HepG2 (cell line): ENCODE results near the gene ACSL6. TPM values are rescaled to one million over a fixed set of nuclear protein-coding genes. Genes with fewer than 3 reads are reported as not detected.

Source experiments
- ATAC-seq: fragments of 200-7000 bp; cut with Tn5 transposase; 3 replicates; pipeline ENCODE4 v1.9.1; 2020; ENCODE audit warnings: mild to moderate bottlenecking, moderate library complexity
- BruUV-seq: library from RNA; stranded (reverse); fragments of 400-500 nt; replicated peaks from 2 replicates; lab custom pipeline; 2021; lab: Mats Ljungman, UMichigan
- CTCF ChIA-PET: fragments of 300-600 bp; formaldehyde crosslinking; extraction: SDS; loops from one replicate; lab custom pipeline; 2021; ENCODE audit warnings: low total read pairs, inconsistent platforms, low intra/inter-chr PET ratio; lab: Yijun Ruan, JAX
- POLR2A ChIA-PET: fragments of 350-600 bp; sonication (Branson Sonifier 250); formaldehyde crosslinking; loops from one replicate; lab custom pipeline; 2020; ENCODE audit warnings: antibody characterized with exemption, inconsistent platforms; lab: Yijun Ruan, JAX
- DNase-seq: peaks from one replicate; pipeline ENCODE4 v3.0.0-alpha.2; 2015; ENCODE audit warnings: low spot score
- FAIRE-seq: peaks from 3 replicates; lab custom pipeline; 2011; peaks lifted over from hg19 to GRCh38; lab: Jason Lieb, UNC
- H2AFZ ChIP-seq: one replicate; pipeline ENCODE4 v1.6.1; 2011; ENCODE audit warnings: low read length, inconsistent platforms
- H3K27ac ChIP-seq: fragments of 300-600 bp; 3 replicates; pipeline ENCODE4 v1.8.0; 2011; ENCODE audit warnings: mixed run types, mild to moderate bottlenecking, mixed read lengths, low read length, inconsistent platforms; ENCODE audit not compliant: insufficient read depth; ENCODE audit errors: extremely low read length
- H3K27me3 ChIP-seq, 2 experiments: fragments of 200-600 bp in 1 of 2; 2 replicates in 1 of 2; 3 replicates in 1 of 2; pipeline versions ENCODE4 v1.6.0 to v1.8.0; 2011; ENCODE audit warnings: low read length in 2 of 2, mild to moderate bottlenecking in 2 of 2, moderate library complexity in 2 of 2, inconsistent platforms in 1 of 2; ENCODE audit not compliant: insufficient read depth in 2 of 2, control insufficient read depth in 1 of 2
- H3K36me3 ChIP-seq, 2 experiments: fragments of 200-600 bp in 1 of 2; replicated peaks in 1 of 2; 2 replicates in 1 of 2; 3 replicates in 1 of 2; pipeline versions ENCODE4 v1.5.1 to v1.8.0; 2011; ENCODE audit warnings: low read length in 2 of 2, inconsistent platforms in 1 of 2; ENCODE audit not compliant: insufficient read depth in 2 of 2, control insufficient read depth in 1 of 2
- H3K4me1 ChIP-seq: 2 replicates; pipeline ENCODE4 v1.5.1; 2012; ENCODE audit warnings: low read length, inconsistent platforms; ENCODE audit not compliant: insufficient read depth
- H3K4me2 ChIP-seq: 2 replicates; pipeline ENCODE4 v1.6.0; 2011; ENCODE audit warnings: low read depth, low read length, inconsistent platforms
- H3K4me3 ChIP-seq, 3 experiments: fragments of 200-600 bp in 1 of 3; sonication (generic), shearing (Covaris generic) in 1 of 3; replicated peaks in 1 of 3; 2 replicates each; pipeline ENCODE4 v1.5.1; 2011 to 2016; ENCODE audit warnings: low read length in 3 of 3, inconsistent platforms in 2 of 3, low read depth in 2 of 3, mild to moderate bottlenecking in 2 of 3, control low read depth in 1 of 3, mixed read lengths in 1 of 3; ENCODE audit not compliant: insufficient read depth in 1 of 3
- H3K79me2 ChIP-seq: one replicate; pipeline ENCODE4 v1.6.1; 2011; ENCODE audit warnings: low read length, inconsistent platforms; ENCODE audit not compliant: insufficient read depth
- H3K9ac ChIP-seq: 2 replicates; pipeline ENCODE4 v1.6.0; 2011; ENCODE audit warnings: mild to moderate bottlenecking, low read depth, low read length, inconsistent platforms; ENCODE audit not compliant: insufficient read depth
- H3K9me3 ChIP-seq: 2 replicates; pipeline ENCODE4 v1.5.1; 2012; ENCODE audit warnings: mild to moderate bottlenecking, low read length
- H4K20me1 ChIP-seq: 2 replicates; pipeline ENCODE4 v1.6.0; 2011; ENCODE audit warnings: inconsistent platforms, mild to moderate bottlenecking, low read length, moderate library complexity; ENCODE audit not compliant: insufficient read depth
- FOSL2 ChIP-seq: sonication (generic); formaldehyde crosslinking; IDR thresholded peaks from 2 replicates; pipeline ENCODE4 v1.4.0; 2020; ENCODE audit warnings: missing genetic modification reagents
- IRX3 ChIP-seq: sonication (generic); formaldehyde crosslinking; IDR thresholded peaks from 2 replicates; pipeline ENCODE4 v1.8.1; 2023; ENCODE audit warnings: mild to moderate bottlenecking, low read depth, missing genetic modification reagents, borderline replicate concordance
- KAT8 ChIP-seq: IDR thresholded peaks from 2 replicates; pipeline ENCODE4 v1.6.1; 2016; ENCODE audit warnings: missing genetic modification reagents, missing compliant biosample characterization
- MLX ChIP-seq: IDR thresholded peaks from 2 replicates; pipeline ENCODE4 v1.6.1; 2016
- NFKB2 ChIP-seq: sonication (generic); formaldehyde crosslinking; IDR thresholded peaks from 2 replicates; pipeline ENCODE4 v1.4.0; 2020; ENCODE audit warnings: missing genetic modification reagents, borderline replicate concordance
- NONO ChIP-seq, 2 experiments: fragments of 450-650 bp in 1 of 2; sonication (generic) in 1 of 2; formaldehyde crosslinking in 1 of 2; IDR thresholded peaks in 1 of 2; conservative IDR thresholded peaks in 1 of 2; 2 replicates each; pipeline versions ENCODE4 v1.6.1 to v1.8.0; 2017 to 2022; ENCODE audit warnings: mild to moderate bottlenecking in 1 of 2, missing genetic modification reagents in 1 of 2, moderate library complexity in 1 of 2
- RNF219 ChIP-seq: sonication (generic); formaldehyde crosslinking; IDR thresholded peaks from 2 replicates; pipeline ENCODE4 v1.5.0; 2020; ENCODE audit warnings: mild to moderate bottlenecking, missing genetic modification reagents
- SATB2 ChIP-seq: sonication (generic); formaldehyde crosslinking; IDR thresholded peaks from 2 replicates; pipeline ENCODE4 v1.5.0; 2020; ENCODE audit warnings: missing genetic modification reagents
- ZMYM2 ChIP-seq: sonication (generic); formaldehyde crosslinking; IDR thresholded peaks from 2 replicates; pipeline ENCODE4 v1.8.0; 2022; ENCODE audit warnings: mild to moderate bottlenecking, missing genetic modification reagents
- ZNF17 ChIP-seq: sonication (generic); formaldehyde crosslinking; IDR thresholded peaks from 2 replicates; pipeline ENCODE4 v1.5.0; 2020; ENCODE audit warnings: mild to moderate bottlenecking, missing genetic modification reagents
- ZNF572 ChIP-seq: sonication (generic); formaldehyde crosslinking; IDR thresholded peaks from 2 replicates; pipeline ENCODE4 v1.5.1; 2020; ENCODE audit warnings: mild to moderate bottlenecking, missing genetic modification reagents
- WGBS: methylation state at CpG from one replicate; pipeline ENCODE4 v1.1.6; 2017; ENCODE audit warnings: low lambda C conversion rate; 5-methylcytosine and 5-hydroxymethylcytosine counted together
- in situ Hi-C: cut with HindIII; loops from 2 replicates; pipeline ENCODE4 v1.10.0; 2017; ENCODE audit warnings: low pct_unique_long_range_greater_than_20kb; ENCODE audit not compliant: extremely low pct_ligation_motif_present
- intact Hi-C: fragments of 100-400 bp; cut with micrococcal nuclease; formaldehyde crosslinking; loops from one replicate; pipeline ENCODE4 v1.10.0; 2022; ENCODE audit not compliant: unreplicated experiment
- polyA plus RNA-seq, 8 experiments: library from polyadenylated mRNA; depleted of rRNA in 3 of 8; stranded (reverse) in 7 of 8; unstranded in 1 of 8; fragments of >200 nt; fragmentation: Illumina TruSeq in 4 of 8; extraction: Trizol in 4 of 8; gene quantifications; 2 replicates each; pipeline versions ENCODE4 v1.2.1 to v1.2.3, GENCODE V29; 2011 to 2016; ENCODE audit warnings: low read depth in 4 of 8, missing spikeins in 1 of 8, mixed read lengths in 1 of 8; ENCODE audit not compliant: insufficient read depth in 1 of 8
- total RNA-seq, 5 experiments: library from RNA; depleted of rRNA; stranded (reverse); fragments of >200 nt; fragmentation: Illumina TruSeq; extraction: Trizol; gene quantifications; 2 replicates each; pipeline ENCODE4 v1.2.3, GENCODE V29; 2016; ENCODE audit warnings: low read depth in 1 of 5
- TF ChIP-seq, protein P1 (sequence below): sonication (generic); formaldehyde crosslinking; IDR thresholded peaks from 2 replicates; pipeline ENCODE4 v1.5.0; 2020; ENCODE audit warnings: mild to moderate bottlenecking, missing genetic modification reagents, borderline replicate concordance

The ACSL6 gene
- total and polyA plus RNA-seq, 2 of the 13 experiments (the other 11 are each of a cell fraction or from before 2014, with no cell fraction given): 3.7 to 3.8 TPM

- under 1% methylated on average over 4 of the region's 4 CpGs for WGBS
- no peaks in the 10 kb centered on the region for H4K20me1 ChIP-seq
- in situ Hi-C loops (no loop called here), intact Hi-C loops (no loop called here)
- H2AFZ ChIP-seq: no peak overlapping the region
- H3K4me2 ChIP-seq: no peak overlapping the region
- H3K4me1 ChIP-seq: no peaks in the 10 kb centered on the region
- CTCF ChIA-PET: no interaction called here
- no peaks in the 10 kb centered on the region for H3K36me3 ChIP-seq
- DNase-seq (no peak), FAIRE-seq (no peak), ATAC-seq (no peak)
- no peak overlapping the region for H3K4me3 ChIP-seq
- no peak overlapping the region for H3K9ac ChIP-seq
- H3K27me3 ChIP-seq: peaks cover 0 to 1% of the 10 kb centered on the region in 2 experiments; a peak in 2 of 5 replicates
- H3K9me3 ChIP-seq: no peaks in the 10 kb centered on the region
- H3K79me2 ChIP-seq: no peaks in the 10 kb centered on the region
- no peak for TF ChIP-seq RNF219 (CRISPR knock-in tag)
- no peak for TF ChIP-seq NFKB2 (CRISPR knock-in tag)
- TF ChIP-seq ZMYM2 (CRISPR knock-in tag): no peak
- TF ChIP-seq ZNF572 (CRISPR knock-in tag): no peak
- TF ChIP-seq IRX3 (CRISPR knock-in tag): no peak
- TF ChIP-seq FOSL2 (CRISPR knock-in tag): no peak
- TF ChIP-seq MLX: no peak
- TF ChIP-seq NONO (IDR thresholded peaks at IDR 0.05): no peak
- TF ChIP-seq NONO (CRISPR knock-in tag; conservative IDR thresholded peaks at IDR 0.05): no peak
- no peak for TF ChIP-seq KAT8
- TF ChIP-seq, protein P1, sequence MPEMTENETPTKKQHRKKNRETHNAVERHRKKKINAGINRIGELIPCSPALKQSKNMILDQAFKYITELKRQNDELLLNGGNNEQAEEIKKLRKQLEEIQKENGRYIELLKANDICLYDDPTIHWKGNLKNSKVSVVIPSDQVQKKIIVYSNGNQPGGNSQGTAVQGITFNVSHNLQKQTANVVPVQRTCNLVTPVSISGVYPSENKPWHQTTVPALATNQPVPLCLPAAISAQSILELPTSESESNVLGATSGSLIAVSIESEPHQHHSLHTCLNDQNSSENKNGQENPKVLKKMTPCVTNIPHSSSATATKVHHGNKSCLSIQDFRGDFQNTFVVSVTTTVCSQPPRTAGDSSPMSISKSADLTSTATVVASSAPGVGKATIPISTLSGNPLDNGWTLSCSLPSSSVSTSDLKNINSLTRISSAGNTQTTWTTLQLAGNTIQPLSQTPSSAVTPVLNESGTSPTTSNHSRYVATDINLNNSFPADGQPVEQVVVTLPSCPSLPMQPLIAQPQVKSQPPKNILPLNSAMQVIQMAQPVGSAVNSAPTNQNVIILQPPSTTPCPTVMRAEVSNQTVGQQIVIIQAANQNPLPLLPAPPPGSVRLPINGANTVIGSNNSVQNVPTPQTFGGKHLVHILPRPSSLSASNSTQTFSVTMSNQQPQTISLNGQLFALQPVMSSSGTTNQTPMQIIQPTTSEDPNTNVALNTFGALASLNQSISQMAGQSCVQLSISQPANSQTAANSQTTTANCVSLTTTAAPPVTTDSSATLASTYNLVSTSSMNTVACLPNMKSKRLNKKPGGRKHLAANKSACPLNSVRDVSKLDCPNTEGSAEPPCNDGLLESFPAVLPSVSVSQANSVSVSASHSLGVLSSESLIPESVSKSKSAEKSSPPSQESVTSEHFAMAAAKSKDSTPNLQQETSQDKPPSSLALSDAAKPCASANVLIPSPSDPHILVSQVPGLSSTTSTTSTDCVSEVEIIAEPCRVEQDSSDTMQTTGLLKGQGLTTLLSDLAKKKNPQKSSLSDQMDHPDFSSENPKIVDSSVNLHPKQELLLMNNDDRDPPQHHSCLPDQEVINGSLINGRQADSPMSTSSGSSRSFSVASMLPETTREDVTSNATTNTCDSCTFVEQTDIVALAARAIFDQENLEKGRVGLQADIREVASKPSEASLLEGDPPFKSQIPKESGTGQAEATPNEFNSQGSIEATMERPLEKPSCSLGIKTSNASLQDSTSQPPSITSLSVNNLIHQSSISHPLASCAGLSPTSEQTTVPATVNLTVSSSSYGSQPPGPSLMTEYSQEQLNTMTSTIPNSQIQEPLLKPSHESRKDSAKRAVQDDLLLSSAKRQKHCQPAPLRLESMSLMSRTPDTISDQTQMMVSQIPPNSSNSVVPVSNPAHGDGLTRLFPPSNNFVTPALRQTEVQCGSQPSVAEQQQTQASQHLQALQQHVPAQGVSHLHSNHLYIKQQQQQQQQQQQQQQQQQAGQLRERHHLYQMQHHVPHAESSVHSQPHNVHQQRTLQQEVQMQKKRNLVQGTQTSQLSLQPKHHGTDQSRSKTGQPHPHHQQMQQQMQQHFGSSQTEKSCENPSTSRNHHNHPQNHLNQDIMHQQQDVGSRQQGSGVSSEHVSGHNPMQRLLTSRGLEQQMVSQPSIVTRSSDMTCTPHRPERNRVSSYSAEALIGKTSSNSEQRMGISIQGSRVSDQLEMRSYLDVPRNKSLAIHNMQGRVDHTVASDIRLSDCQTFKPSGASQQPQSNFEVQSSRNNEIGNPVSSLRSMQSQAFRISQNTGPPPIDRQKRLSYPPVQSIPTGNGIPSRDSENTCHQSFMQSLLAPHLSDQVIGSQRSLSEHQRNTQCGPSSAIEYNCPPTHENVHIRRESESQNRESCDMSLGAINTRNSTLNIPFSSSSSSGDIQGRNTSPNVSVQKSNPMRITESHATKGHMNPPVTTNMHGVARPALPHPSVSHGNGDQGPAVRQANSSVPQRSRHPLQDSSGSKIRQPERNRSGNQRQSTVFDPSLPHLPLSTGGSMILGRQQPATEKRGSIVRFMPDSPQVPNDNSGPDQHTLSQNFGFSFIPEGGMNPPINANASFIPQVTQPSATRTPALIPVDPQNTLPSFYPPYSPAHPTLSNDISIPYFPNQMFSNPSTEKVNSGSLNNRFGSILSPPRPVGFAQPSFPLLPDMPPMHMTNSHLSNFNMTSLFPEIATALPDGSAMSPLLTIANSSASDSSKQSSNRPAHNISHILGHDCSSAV (CRISPR knock-in tag): no peak
- TF ChIP-seq ZNF17: no peak
- TF ChIP-seq SATB2 (CRISPR knock-in tag): no peak
- POLR2A ChIA-PET: no interaction called here
- no TSS peak for BruUV-seq
- no peak overlapping the region for H3K27ac ChIP-seq
Observed at GRCh38 chr5:132029609-132030330, 18.3 kb upstream of the ACSL6 start.
